NCI-H748 (cell line): ENCODE data around the gene NHEJ1.

Source experiments
- DNase-seq: peaks from one replicate; lab custom pipeline; 2025; ENCODE audit not compliant: unreplicated experiment; lab: John Stamatoyannopoulos, UW

NHEJ1 gene

DNA sequence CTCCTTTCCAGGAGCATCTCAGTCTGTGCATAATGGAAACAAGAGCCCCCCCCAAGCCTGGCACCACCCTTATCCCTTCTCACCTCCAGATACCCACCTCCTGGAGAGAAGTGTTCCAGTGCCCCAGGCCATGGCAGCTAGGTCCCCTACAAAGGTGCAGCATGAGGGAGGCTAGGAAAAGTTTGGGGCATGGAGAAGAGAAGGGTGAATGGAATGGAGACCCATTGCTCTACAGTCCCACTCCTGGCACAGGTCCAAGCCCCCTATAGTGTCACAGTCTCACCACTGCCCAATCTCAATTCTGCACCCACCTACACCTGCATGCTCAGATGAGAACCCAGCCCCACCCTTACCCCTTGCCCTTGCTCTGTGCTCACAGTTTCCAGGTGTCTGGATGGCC lies 8.3 kb upstream of the NHEJ1 start:
- DNase-seq, result no peak

GRCh38 chr2:219168526-219168925 lies 7.9 kb upstream of the NHEJ1 start:
- DNase-seq, result no peak

DNA sequence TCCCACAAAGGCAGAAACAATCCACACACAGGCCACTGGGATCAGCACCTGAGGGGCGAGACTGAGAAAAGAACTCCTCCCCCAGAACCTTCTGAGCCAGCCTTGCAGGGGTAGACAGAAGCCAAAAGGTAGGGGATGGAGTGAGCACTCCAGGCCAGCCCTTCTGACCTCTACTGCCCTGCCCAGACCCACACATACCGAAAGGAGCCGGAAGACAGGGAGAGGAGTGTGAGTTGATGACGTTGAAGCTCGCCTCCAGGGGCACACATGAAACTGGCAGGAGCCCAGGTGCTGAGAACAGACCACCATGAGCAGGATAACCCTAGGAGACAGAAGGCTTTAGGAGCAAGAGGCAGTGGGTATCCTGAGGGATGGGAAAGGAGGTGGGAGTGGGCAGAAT lies 7.4 kb upstream of the NHEJ1 start:
- no peak for DNase-seq

DNA sequence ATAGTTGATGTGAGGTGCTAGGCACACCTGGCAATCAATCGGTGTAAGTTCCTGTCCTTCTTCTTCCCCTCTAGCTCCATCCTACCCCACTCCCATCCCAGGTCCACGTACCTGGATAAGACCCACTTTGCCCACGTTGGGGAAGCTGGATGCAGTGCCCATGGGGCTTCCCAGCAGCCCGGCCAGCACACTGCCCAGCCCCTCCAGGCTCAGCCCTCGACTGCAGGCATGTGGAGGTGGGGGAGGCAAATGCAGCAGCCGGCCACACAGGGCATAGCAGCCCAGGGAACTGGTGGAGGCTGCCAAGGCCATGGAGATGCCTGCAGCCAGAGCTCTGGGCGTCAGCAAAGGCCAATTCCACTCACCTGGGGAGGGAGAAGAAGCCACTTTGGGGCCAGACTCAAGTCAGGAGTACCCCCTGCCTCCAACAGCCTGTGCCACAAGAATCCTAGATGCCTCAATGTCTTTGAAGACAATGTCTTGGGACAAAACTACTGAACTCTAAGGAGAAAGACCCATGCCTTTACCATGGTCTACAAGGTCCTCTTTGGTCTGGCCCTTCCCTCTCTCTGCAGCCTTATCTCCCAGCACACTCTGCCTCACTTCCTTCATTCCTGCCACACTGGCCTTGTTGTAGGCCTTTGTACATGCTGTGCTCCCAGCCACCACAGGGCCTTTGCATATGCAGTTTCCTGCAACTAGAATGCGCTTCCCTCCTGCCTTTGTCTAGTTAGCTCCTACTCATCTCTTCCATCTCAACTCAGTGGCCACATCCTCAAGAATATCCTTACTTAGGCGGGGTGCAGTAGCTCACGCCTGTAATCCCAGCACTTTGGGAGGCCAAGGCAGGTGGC lies 4.7 kb upstream of the NHEJ1 start:
- no peak for DNase-seq

- DNase-seq, result no peak
Observed at GRCh38 chr2:219163156-219163555, 2.5 kb upstream of the NHEJ1 start.

DNA sequence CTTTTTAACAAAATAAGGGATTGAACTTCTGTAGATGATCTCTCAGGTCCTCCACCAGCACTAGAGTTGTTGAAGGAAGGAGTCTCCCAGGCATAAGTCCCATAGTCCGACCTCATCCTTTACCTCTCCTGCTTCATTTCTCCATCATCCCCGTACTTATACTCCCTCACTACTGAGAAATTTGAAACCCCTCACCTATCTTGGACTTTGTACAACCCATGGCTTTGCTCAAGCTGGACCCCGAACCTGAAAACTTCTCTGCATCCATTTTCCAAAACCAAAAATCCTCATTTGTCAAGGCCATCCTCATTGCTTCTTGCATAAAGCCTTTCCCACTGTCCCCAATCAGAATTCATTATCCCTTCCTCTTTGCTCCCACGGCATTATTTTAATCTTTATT lies 482 bp upstream of the NHEJ1 start:
- no peak for DNase-seq

- no peak for DNase-seq
Observed at GRCh38 chr2:219159771-219160185, 837 bp downstream of the NHEJ1 start.

GRCh38 chr2:219158586-219158985 lies 2.0 kb downstream of the NHEJ1 start:
- no peak for DNase-seq

DNA sequence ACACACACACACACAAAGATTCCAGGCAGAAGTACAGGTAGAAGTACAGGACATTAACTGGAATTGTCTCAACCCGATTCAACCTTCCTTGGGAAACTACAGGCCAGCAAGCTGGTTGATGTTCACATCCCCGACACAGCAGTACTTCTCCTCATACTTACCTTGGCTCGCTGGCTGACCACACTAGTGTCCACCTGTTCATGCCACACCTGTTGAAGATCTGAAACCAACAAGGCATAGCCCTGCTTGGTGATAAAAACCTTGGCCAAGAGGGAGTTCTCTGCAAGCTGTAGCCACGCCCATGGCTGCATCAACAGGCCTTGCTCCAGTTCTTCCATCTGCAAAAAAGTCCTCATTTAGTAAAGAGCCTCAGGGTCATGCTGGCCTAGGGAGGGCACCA lies 2.6 kb downstream of the NHEJ1 start:
- no peak for DNase-seq

DNA sequence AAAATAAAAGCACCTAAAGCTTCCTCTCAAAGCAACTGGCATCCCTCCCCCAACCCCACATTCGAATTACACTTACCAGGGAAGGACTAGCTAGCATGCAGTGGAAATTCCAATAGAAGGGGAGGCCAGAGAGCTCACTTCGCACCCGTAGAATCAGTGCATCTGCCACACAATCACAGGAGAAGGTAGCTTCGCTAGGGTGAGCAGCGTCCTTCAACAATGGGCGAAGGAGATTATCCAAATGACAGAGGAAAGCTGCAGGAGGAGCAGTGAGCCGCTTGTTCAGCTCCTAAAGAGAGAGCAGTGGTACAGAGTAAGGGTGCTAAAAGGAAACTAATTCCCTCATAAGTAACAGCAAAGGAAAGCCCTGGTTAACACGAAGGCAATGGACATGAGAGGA lies 3.2 kb downstream of the NHEJ1 start:
- DNase-seq, result no peak

GRCh38 chr2:219155054-219155644 lies 5.5 kb downstream of the NHEJ1 start:
- DNase-seq, result peak; percentile 84

DNA sequence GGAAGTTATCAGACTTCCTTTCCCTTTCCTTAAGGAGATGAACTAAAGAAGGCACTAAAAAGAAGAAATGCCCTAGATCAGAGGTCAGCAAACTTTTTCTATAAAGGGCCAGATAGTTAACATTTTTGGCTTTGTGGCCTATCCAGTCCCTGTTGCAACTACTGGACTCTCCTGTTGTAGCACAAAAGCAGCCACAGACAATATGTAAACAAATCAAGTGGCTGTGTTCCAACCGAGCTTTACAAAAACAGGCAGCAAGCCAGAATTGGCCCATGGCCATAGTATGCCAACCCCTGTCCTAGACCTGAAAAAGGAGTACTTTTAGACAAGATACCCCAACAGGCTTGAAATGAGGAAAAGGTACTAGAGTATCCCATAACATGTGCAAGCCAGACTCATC lies 10.9 kb downstream of the NHEJ1 start:
- DNase-seq, result peak; percentile 39

DNA sequence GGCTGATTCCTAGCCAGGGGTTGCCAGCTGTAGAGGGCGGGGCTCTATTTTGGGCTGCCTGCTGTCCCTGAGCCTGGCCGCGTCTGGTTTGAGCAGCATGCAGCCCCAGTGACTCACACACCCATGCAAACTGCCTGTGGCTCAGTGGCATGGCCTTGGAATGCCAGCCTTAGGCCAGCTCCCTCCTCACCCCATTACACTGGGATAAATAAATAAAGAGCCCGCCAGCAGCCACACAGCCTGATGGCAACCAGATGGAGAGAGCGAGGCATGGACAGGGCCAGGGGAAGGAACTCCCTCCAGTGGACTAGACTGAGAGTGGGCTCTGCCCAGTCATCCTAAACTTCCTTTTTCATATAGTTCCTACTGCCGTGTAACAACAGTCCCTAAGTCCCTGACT lies 18.3 kb downstream of the NHEJ1 start:
- DNase-seq, result no peak

DNA sequence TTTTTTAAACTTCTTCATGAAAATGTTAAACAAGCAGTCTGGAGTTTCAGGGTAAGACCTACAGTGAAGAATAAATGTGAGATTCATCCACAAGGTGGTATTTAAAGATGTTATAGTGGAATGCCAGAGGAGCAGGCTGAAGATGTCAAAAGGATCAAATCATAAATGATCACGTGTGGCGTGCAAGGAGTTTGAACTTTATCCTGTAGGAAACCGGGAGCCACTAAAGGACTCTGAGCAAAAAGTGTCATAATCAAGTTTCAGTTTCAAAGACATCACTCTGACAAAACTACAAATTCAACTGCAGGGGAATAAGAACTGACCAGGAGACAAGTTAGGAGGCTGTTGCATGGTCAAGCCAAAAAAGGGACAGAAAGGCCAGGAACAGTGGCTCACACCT lies 19.9 kb downstream of the NHEJ1 start:
- no peak for DNase-seq

DNA sequence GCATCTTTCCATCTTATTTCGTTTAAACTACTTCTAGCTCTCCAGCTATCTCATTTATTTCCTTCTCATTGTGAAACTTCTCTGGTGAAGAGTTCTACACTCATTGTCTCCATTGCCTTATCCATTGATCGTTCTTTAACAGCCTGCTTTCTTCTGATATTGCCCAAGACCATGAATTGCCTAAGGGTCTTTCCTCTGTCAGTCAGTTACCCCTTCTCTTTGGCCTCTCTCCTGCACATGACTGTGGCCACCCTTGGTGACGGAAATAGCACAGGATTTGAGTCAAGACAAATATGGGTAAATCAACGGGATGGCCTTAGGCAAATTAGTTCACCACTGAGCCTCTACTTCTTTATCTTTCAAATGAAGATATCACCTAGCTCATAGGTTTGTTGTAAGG lies 26.6 kb downstream of the NHEJ1 start:
- no peak for DNase-seq

- DNase-seq, result no peak
Observed at GRCh38 chr2:219131744-219132143, 28.9 kb downstream of the NHEJ1 start.

DNA sequence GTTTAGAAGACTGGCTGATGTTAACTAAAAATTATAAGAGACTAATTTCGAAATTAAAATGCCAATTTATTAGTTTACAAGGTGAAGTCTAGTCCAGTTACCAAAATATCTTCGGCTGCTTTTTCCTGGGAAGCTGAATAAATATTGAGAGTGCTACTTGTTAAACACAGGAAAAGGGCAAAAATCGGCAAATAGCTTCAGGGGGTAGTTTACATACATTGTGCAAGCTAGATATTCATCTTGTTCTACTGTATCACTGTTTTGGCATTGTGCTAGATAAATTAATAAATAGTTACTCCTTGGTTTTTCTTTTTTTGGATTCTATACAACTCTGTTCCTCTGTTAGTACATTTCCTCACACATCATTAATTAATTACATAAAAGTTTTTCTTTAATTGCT lies 29.3 kb downstream of the NHEJ1 start:
- no peak for DNase-seq

- DNase-seq, result no peak
Observed at GRCh38 chr2:219129589-219129988, 31.0 kb downstream of the NHEJ1 start.

GRCh38 chr2:219128396-219128795 lies 32.2 kb downstream of the NHEJ1 start:
- no peak for DNase-seq

GRCh38 chr2:219127037-219127635 lies 33.5 kb downstream of the NHEJ1 start:
- DNase-seq, result no peak

GRCh38 chr2:219126555-219126954 lies 34.1 kb downstream of the NHEJ1 start:
- DNase-seq, result peak; percentile 63

GRCh38 chr2:219125886-219126270 lies 34.7 kb downstream of the NHEJ1 start:
- no peak for DNase-seq
